HG02763 (cell line): ENCODE results near the gene RBPMS2.

Experiments used
- ATAC-seq: cut with Tn5 transposase; IDR thresholded peaks from one replicate; pipeline ENCODE4 v1.9.1; 2021; ENCODE audit warnings: mild to moderate bottlenecking, moderate library complexity; ENCODE audit not compliant: unreplicated experiment

The RBPMS2 gene

DNA sequence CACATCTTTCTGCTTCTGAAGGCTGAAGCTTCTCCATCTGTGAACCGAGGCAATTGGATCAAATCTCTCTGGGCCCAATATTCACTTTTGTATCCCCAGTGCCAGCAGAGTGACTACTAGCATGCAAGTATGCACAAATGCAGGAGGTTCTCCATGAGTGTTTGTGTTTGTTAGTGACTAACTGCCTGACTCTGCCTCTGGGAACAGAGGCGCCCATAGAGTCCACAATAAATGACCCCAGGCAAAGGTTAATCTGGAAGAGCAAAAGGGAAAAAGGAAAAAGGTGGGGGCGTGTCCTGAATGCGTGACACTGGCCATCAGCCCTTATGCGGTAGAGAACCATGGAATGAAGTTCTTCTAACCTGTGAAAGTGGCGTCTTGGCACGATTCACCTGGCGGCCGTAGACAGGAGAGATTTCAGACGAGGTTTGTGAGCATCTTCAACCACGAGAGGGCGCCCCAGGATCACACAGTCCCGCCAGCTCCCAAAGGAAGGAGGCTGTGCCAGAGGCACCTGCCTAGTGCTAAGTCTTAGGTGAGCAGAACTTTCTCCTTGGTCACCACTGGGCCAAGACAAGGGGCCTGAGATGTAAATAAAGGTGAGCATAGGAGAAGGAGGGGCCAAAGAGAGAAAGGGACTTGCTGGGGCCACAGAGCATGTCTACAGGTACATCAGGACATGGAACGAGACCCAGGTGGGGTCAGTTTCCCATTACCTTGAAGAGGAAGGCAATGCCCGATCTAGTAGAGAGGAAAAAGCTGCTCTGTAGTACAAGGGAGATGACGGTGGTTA, 44.2 kb downstream of the RBPMS2 start:
- ATAC-seq = no peak

- ATAC-seq = no peak
Observed at GRCh38 chr15:64730151-64730550, 45.2 kb downstream of the RBPMS2 start.

DNA sequence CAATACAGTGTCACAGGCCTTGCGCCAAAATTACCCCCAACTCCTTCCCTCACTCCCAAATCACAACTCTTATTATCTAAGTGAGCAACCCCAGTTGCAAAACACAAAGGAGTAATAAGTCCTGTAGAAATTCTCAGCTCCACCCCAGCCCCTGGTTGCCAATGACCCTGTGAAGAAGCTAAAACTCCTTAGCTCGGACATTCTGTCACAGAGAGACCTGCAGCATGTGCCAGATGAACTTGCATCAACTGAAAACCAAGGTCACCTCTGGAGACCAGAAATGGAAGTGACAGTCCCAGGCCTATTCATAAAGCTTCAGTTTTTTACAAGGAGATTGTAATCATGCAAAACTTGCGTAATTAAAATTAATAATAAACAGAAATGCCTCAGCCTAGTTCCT, 55.2 kb downstream of the RBPMS2 start:
- no peak for ATAC-seq

DNA sequence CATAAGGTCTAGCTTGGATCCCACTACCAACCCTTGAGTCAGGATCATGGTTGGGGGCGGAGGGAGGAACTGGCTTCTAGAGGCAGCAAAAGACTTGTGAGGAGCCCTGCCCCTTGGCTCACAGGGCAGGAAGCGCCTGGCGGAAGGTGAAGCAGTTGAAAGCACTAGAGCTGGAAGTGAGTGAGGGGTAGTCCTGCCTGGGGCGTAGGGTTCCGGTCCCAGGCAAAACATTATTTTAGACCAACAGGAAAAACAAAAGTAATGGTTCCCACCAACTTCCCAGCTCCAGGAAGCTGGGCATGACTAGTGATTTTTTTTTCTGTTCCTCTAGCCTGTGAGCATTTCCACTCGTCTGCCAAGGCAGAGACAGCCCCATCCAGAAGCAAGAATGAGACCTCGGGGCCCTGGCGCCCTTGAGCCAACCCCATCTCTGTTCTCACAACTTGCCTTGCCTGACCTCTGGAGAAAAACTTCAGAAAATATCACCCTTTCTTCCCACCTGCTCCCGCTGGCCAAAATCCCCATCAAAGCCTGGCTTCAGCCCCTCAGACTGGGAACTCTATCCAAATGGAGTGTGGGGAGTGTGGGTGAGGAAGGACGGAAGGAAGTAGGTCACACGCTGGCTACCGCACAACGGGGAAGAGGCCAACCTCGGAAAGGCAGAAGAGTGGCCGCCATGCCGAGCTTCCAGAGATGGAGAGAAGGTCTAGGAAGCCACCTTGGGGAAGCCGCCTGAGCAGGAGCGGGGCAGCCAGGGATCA, 57.5 kb downstream of the RBPMS2 start:
- no peak for ATAC-seq

GRCh38 chr15:64717130-64717529, 58.3 kb downstream of the RBPMS2 start:
- ATAC-seq = no peak

- ATAC-seq = no peak
Observed at GRCh38 chr15:64716452-64716851, 58.9 kb downstream of the RBPMS2 start.

DNA sequence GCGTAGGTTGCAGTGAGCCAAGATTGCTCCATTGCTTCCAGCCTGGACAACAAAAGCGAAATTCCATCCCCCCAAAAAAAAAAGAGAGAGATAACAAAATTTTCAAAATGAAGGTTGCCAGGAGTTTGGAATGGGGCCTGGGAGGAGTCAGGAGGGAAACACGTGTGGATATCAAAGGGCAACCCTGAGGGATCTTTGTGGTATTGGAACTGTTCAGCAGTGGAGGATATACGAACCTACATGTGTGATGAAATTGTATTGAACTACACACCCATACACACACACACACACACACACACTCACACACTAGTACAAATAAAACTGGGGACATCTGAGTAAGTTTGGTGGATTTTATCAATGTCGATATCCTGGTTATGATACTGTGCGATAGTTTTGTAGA, 61.8 kb downstream of the RBPMS2 start:
- ATAC-seq = no peak

- no peak for ATAC-seq
Observed at GRCh38 chr15:64712353-64712752, 63.0 kb downstream of the RBPMS2 start.

- ATAC-seq = no peak
Observed at GRCh38 chr15:64710676-64711428, 64.5 kb downstream of the RBPMS2 start.

GRCh38 chr15:64706011-64706911, 69.1 kb downstream of the RBPMS2 start:
- ATAC-seq = no peak

GRCh38 chr15:64705006-64705405, 70.4 kb downstream of the RBPMS2 start:
- ATAC-seq = no peak

GRCh38 chr15:64703632-64703959, 71.8 kb downstream of the RBPMS2 start:
- no peak for ATAC-seq

GRCh38 chr15:64702816-64703631, 72.4 kb downstream of the RBPMS2 start:
- peak; percentile 91 for ATAC-seq

DNA sequence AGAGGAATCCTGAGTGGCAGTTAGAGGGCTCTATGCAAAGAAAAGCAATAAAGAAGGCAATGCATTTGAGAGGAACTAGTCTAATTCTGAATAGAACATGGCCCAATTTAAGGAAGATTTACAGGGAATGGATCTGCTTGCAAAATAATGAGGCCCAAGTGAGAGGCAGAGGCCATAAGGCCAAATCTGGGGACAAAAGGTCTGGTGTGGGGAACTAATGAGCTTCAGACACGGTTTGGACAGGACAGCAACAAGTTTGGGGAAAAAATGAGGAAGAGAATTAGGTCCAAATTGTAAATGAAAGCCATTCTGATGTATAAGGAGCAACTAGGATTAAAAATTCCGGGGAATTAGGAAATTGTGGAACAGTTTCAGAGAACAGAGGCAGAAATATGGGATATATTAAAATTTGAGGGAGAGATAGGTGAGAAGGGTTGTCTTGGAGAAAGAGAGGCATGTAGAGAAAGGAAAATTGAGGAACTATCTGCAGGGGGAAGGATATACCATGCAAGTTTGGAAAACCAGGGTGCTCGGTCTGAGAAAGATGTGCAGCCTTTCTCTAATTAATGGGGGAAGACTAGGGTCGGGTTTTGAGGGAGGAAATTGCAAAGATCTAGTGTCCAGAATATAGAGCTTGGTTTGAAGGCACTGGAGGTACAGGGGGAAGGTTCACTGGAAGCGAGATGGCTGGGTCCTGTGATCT, 73.8 kb downstream of the RBPMS2 start:
- no peak for ATAC-seq

GRCh38 chr15:64701051-64701450, 74.3 kb downstream of the RBPMS2 start:
- no peak for ATAC-seq

DNA sequence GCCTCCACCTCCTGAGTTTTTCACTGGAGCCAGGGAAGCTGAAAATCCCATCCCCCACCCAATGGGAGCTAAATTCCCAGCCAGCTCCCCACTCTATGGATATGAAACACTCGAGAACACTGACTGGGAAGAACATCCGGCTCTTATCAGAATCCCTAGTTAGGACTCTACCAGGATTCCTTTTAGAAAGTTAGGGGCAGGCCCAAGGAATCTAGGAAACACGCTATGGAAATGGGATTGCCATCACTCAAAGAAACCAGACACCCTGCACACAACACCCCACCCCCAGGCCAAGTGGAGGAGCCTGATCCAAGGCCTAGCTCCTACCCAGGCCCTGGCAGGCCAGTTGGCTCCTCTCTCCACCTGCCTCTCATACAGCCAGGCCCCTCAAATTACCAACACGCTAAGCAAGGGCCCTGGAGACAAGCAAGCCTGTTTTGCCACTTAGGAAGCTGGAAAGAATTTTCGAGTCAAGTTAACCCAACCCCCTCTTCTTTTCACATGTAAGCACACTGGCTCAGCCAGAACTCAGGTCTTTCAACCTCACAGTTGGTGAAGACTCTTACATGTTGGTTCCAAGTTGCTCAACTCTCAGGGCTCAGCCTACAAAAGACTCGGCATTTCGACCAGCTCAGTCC, 75.5 kb downstream of the RBPMS2 start:
- ATAC-seq = no peak

- no peak for ATAC-seq
Observed at GRCh38 chr15:64698823-64699222, 76.6 kb downstream of the RBPMS2 start.

DNA sequence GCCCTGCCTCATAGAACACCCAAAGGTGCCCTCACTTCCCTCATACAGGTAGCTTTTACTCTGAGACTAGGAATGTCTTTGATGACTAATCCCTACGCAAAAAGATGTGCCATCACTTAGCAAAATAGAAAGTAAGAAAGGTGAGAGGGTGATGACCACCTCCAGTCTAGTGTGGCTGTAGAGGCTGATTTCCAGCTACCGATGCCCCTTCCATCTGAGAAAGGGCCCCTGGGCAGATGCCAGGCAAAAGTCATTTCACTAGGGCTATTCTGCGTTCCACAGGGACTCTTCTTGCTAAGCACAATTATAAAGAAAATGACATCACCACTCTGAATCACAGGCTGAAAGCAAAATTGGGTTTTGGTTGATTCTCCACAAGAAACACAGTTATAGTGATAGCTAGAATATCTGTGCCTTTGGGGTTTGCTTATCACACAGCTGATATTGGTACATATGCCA, 77.4 kb downstream of the RBPMS2 start:
- no peak for ATAC-seq

DNA sequence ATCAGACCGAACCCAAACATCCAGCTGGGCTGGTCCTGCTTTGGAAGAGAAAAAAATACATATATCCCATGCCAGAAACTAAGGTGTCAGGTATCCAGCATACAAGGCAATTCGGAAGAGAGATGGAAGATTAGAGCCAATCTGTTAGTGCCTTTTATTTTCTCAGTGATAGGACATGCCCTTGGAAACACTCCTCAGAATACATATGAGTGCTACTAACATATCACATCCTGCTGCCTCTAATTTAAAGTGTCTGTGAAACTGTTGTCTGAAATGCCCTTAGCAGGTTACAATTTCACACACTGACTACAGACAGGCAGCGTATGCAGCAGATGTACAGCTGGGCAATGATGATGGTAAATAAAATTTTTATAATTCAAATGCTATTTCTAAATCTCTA, 78.9 kb downstream of the RBPMS2 start:
- ATAC-seq = no peak
